MV-4-11 (cell line): ENCODE data around the gene LENEP.

Source experiments
- DNase-seq: peaks from one replicate; lab custom pipeline; 2025; lab: John Stamatoyannopoulos, UW

LENEP gene

GRCh38 chr1:155026154-155026553, 32.8 kb downstream of the LENEP start:
- DNase-seq = no peak

- DNase-seq = no peak
These were observed 33.2 kb downstream of the LENEP start for GRCh38 chr1:155026588-155026987.

DNA sequence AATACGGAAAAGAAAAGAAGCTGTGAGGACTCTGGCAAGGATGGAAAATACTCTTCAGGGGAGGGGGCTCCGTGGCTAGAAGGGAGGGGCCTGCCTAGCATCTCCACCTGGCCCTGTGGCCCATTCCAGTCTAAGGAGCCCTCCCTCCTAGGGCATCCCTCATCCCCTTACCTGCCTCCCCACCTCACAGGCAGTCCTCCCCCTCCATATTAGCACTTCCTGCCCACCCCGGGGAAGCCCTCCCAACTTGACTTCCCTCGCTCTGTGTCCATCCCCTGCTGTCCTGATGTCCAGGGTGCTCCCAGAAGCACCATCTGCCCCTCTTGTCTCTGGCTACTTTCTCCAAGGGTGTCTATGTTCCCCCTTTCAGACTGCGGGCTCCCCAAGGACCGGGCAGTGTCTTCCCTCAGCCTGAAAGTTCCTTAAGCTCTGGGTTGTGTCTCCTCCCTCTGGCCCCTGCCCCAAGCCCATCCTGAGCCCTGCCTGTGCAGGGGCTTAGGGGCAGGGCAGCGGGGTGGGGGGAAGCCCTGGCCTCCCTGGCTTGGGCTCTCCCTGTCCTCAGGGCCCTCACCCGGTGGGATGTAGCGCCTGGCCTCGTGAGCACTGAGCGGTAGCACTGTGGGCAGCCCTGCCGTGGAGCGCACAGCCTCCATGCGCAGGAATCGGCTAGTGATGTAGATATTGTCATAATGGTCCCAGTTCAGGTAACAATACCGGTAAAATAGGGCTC, 36.3 kb downstream of the LENEP start:
- DNase-seq = no peak

GRCh38 chr1:155030243-155030795, 36.9 kb downstream of the LENEP start:
- no peak for DNase-seq

DNA sequence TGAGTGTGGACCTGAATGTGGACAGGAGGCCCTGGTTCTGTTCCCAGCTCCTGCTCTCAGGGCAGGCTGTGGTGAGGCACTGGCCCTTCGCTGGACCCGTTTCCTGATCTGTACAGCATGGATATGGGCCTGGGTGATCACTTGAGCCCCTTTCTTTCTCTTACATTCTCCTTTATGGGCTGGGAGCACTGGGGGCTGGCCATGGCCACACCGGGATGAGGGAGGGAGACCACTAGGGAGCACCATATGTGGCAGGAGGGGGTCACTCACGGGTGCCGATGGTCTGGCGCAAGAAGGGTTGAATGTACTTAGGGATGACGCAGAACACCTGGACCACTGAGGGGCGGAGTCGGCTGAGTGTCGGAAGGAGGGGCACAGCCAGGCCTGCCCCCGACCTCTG, 37.5 kb downstream of the LENEP start:
- DNase-seq = no peak

- DNase-seq = no peak
These were observed 39.5 kb downstream of the LENEP start for GRCh38 chr1:155032886-155033285.

DNA sequence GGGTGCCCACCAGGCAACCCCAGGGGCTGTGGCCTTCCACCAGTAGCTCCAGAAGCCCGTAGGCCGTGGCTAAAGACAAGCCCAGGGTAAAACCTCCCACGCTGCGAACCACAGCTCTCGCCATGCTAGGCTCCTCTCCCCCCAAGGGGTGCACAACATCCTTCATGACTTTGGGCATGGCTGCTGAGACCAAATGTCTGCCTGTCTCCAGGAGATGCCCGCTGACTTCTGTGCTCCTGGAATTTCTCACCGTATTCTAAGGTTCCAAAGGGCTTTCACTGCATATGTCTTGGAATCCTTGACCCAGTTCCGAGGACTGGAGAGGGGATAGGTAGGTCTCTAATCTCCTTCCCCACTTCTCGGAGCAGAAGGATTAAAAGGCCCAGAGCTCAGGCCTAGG, 40.1 kb downstream of the LENEP start, which contains the start of the genes DCST1 and DCST2:
DCST1 (plus strand) TSS at position 301 of the 400 bp plus-strand sequence. CDS start 213 bp downstream, outside the sequence.
DCST2 (minus strand) TSS at position 258 of the 400 bp plus-strand sequence; CDS start at position 178, 80 bp downstream.
- DNase-seq = no peak

- DNase-seq = no peak
These were observed 41.2 kb downstream of the LENEP start for GRCh38 chr1:155034318-155035208.

GRCh38 chr1:155035936-155036335, 42.5 kb downstream of the LENEP start:
- DNase-seq = peak; percentile 42

GRCh38 chr1:155037043-155037442, 43.7 kb downstream of the LENEP start:
- no peak for DNase-seq

DNA sequence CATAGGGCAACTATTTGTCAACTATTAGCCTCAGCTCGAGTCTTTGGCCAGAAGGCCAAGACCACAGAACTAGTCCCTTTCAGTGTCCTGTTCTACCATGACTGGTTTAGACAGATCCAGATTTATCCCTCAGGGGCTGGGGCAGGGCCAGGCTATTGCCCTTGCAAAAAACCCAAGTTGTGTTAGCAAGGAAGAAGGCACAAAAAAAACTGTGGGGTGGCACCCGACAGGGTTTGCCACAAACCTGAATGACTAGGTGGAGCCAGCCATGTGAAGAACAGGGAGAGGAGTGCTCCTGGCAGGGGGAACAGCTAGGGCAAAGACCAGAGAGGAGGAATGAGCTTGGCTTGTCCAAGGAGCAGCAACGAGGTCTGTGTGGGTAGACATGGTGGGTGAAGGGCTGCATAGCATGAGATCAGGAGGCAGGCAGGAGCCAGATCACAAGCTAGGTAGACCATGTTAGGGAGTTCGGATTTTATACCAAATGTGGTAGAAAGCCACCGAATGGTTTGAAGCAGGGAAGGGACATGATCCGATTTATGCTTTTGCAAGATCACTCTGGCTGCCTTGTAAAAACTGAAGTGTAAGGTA, 44.6 kb downstream of the LENEP start:
- DNase-seq = no peak

- peak; percentile 37 for DNase-seq
These were observed 45.4 kb downstream of the LENEP start for GRCh38 chr1:155038602-155039307.

GRCh38 chr1:155039308-155039669, 45.9 kb downstream of the LENEP start:
- no peak for DNase-seq

GRCh38 chr1:155040358-155041093, 47.1 kb downstream of the LENEP start:
- no peak for DNase-seq

DNA sequence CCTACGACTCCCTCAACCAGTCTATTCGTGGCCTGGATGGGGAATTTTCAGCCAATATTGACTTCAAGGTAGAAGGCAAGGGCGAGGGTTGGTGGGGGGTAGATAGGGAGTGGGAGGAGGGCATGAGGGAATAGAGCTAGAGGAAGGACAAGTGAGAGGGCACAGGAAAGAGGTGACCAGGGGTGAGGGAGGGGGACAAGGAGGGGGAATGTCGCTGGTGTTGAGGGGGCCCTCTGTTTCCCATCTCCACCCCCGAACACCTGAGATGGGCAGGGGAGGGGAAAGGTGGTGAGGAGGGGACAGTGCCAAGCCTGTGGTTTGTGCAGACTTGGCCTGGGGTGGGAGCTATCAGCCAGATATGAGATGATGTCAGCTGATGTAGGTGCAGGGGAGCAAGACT, 49.4 kb downstream of the LENEP start:
- DNase-seq = no peak

- no peak for DNase-seq
These were observed 49.9 kb downstream of the LENEP start for GRCh38 chr1:155043301-155043702.

DNA sequence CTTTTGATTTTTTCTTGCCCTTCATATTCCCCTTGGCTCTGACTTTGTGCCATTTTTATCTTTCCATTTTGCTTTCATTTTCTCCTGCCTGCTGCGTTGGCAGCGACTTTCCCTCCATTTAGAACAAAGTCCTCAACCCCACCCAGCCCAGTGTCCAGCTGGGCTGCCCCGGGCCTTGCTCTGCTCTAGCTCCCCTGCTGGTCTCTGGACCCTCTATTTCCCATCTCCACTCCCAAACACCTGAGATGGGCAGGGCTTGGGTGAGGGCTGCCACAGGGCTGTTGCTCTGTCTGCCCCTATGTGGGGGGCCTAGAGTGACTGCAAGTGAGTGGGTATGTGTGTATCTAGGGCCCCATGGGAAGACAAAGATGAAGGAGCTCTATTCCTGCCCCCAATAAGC, 50.4 kb downstream of the LENEP start:
- no peak for DNase-seq
